Mucosa of descending colon (tissue), 3 donors: ENCODE results near the gene TSPAN8. TPM values are rescaled to one million over a fixed set of nuclear protein-coding genes. Genes with fewer than 3 reads are reported as not detected.

ENCODE experiments used
- ATAC-seq: fragments of 200-7000 bp; cut with Tn5 transposase; one replicate; pipeline ENCODE4 v1.9.1; 2020; ENCODE audit warnings: mild to moderate bottlenecking, moderate library complexity
- DNase-seq, 3 donors: peaks; one replicate each; pipeline ENCODE4 v3.0.0-alpha.2; 2020
- H3K36me3 ChIP-seq: fragments of 200-600 bp; one replicate; pipeline ENCODE4 v1.8.0; 2021; ENCODE audit warnings: low read depth, mild to moderate bottlenecking
- H3K4me1 ChIP-seq: fragments of 200-600 bp; one replicate; pipeline ENCODE4 v1.8.0; 2021; ENCODE audit warnings: low read depth, mild to moderate bottlenecking
- H3K4me3 ChIP-seq: fragments of 200-600 bp; one replicate; pipeline ENCODE4 v1.8.0; 2021; ENCODE audit warnings: mild to moderate bottlenecking
- H3K9me3 ChIP-seq: fragments of 200-600 bp; one replicate; pipeline ENCODE4 v1.8.0; 2021; ENCODE audit warnings: mild to moderate bottlenecking
- CTCF ChIP-seq: fragments of 200-600 bp; IDR thresholded peaks from one replicate; pipeline ENCODE4 v1.8.0; 2022; ENCODE audit warnings: antibody characterized with exemption, mild to moderate bottlenecking
- intact Hi-C, 2 donors: fragments of 100-400 bp; cut with DNase I in 1 of 2; cut with micrococcal nuclease in 1 of 2; formaldehyde crosslinking; loops; one replicate each; pipeline versions ENCODE4 v1.11.0 to v1.11.1; 2022; cut with DNase I, micrococcal nuclease
- total RNA-seq, 3 donors: library from RNA; stranded (reverse); fragmentation: NEBNext Ultra II Directional in 2 of 3; extraction: Animal tissue kit (Norgen Biotek cat#: 25700) in 2 of 3; gene quantifications; one replicate each; pipeline versions ENCODE4 v1.2.1 to v1.2.4, GENCODE V29; 2021 to 2023
- donor health status: DM: no; HTN: no; CAD: no; lungs with moderate emphysema.
- donor health status: DM: no; HTN: no; CAD: no.
- donor health status: DM: no; HTN: yes; CAD: no.

TSPAN8 gene
- total RNA-seq, 3 donors from 2014 or later: 685 to 1,687 (median 1,460) TPM

GRCh38 chr12:71164166-71164565, 6.4 kb upstream of the TSPAN8 start:
- DNase-seq: no peak
- no peak for TF ChIP-seq CTCF
- Histone ChIP-seq H3K4me1 (peaks cover 37% of the 10 kb centered on the region), H3K36me3 (no peaks in the 10 kb centered on the region), H3K4me3 (no peak overlapping the region), H3K9me3 (no peaks in the 10 kb centered on the region)
- no peak for ATAC-seq
- intact Hi-C loops: no loop called here

GRCh38 chr12:71162832-71163763, 5.3 kb upstream of the TSPAN8 start:
- H3K36me3 ChIP-seq: no peaks in the 10 kb centered on the region
- H3K4me1 ChIP-seq: peaks cover 40% of the 10 kb centered on the region
- no peak for TF ChIP-seq CTCF
- ATAC-seq (peak; percentile 34), DNase-seq (peak in 1 of 3 donors; percentile 45)
- no peaks in the 10 kb centered on the region for H3K9me3 ChIP-seq
- intact Hi-C loops: no loop called here
- H3K4me3 ChIP-seq: no peak overlapping the region

GRCh38 chr12:71161591-71161990, 3.8 kb upstream of the TSPAN8 start:
- intact Hi-C loops: no loop called here
- no peak for TF ChIP-seq CTCF
- DNase-seq (no peak), ATAC-seq (peak; percentile 55)
- H3K36me3 ChIP-seq: no peaks in the 10 kb centered on the region
- H3K4me1 ChIP-seq: peaks cover 40% of the 10 kb centered on the region
- no peaks in the 10 kb centered on the region for H3K9me3 ChIP-seq
- no peak overlapping the region for H3K4me3 ChIP-seq

GRCh38 chr12:71160585-71160984, 2.8 kb upstream of the TSPAN8 start:
- no peak overlapping the region for H3K4me3 ChIP-seq
- DNase-seq (no peak), ATAC-seq (peak; percentile 9)
- peaks cover 40% of the 10 kb centered on the region for H3K4me1 ChIP-seq
- H3K36me3 ChIP-seq: no peaks in the 10 kb centered on the region
- no peak for TF ChIP-seq CTCF
- H3K9me3 ChIP-seq: no peaks in the 10 kb centered on the region
- intact Hi-C loops: no loop called here

- no peak overlapping the region for H3K4me3 ChIP-seq
- DNase-seq (no peak), ATAC-seq (peak; percentile 18)
- TF ChIP-seq CTCF: no peak
- intact Hi-C loops: loop anchor here in 1 of 2 donors (5.0 kb wide), 1 partner anchor 57 kb away; no protein-coding TSS in a partner anchor
- H3K36me3 ChIP-seq: no peaks in the 10 kb centered on the region
- H3K9me3 ChIP-seq: no peaks in the 10 kb centered on the region
- H3K4me1 ChIP-seq: peaks cover 34% of the 10 kb centered on the region
Observed at GRCh38 chr12:71159878-71160277, 2.1 kb upstream of the TSPAN8 start.
